ENCODE results near the gene CNDP2.

Gene CNDP2

GRCh38 chr18:74571895-74572680, 75.9 kb downstream of the CNDP2 start:
- no peak overlapping the region for H3K4me3 ChIP-seq (ENCODE audit: control insufficient read depth, low read depth, low read length)
- no peak for TF ChIP-seq CTCF (IDR thresholded peaks at IDR 0.05; ENCODE audit: control insufficient read depth, insufficient read depth, low read depth, low read length, missing control alignments)
- no peak for DNase-seq (ENCODE audit: low read depth)

GRCh38 chr18:74573053-74573452, 76.9 kb downstream of the CNDP2 start:
- TF ChIP-seq CTCF (IDR thresholded peaks at IDR 0.05; ENCODE audit: control insufficient read depth, insufficient read depth, low read depth, low read length, missing control alignments): no peak
- DNase-seq (ENCODE audit: low read depth): no peak
- no peak overlapping the region for H3K4me3 ChIP-seq (ENCODE audit: control insufficient read depth, low read depth, low read length)

Measured in AG09309 (cell line).